GM18520 (cell line): ENCODE results near the gene UROC1.

Experiments used
- ATAC-seq: cut with Tn5 transposase; IDR thresholded peaks from one replicate; pipeline ENCODE4 v1.9.1; 2021; ENCODE audit not compliant: unreplicated experiment

UROC1 gene

GRCh38 chr3:126497956-126498355, 19.6 kb downstream of the UROC1 start:
- ATAC-seq: no peak

GRCh38 chr3:126496894-126497850, 20.4 kb downstream of the UROC1 start:
- ATAC-seq: no peak

- no peak for ATAC-seq
Observed at GRCh38 chr3:126495786-126496185, 21.8 kb downstream of the UROC1 start.

- no peak for ATAC-seq
Observed at GRCh38 chr3:126494970-126495230, 22.7 kb downstream of the UROC1 start.

GRCh38 chr3:126494204-126494969, 23.2 kb downstream of the UROC1 start:
- ATAC-seq: no peak

GRCh38 chr3:126493739-126494138, 23.8 kb downstream of the UROC1 start:
- no peak for ATAC-seq

GRCh38 chr3:126493051-126493450, 24.5 kb downstream of the UROC1 start:
- no peak for ATAC-seq

GRCh38 chr3:126491221-126492013, 26.2 kb downstream of the UROC1 start:
- no peak for ATAC-seq

- no peak for ATAC-seq
Observed at GRCh38 chr3:126490619-126491018, 27.0 kb downstream of the UROC1 start.

- ATAC-seq: no peak
Observed at GRCh38 chr3:126488886-126489569, 28.5 kb downstream of the UROC1 start.

- no peak for ATAC-seq
Observed at GRCh38 chr3:126488185-126488584, 29.4 kb downstream of the UROC1 start.

GRCh38 chr3:126487151-126487771, 30.3 kb downstream of the UROC1 start:
- no peak for ATAC-seq

- no peak for ATAC-seq
Observed at GRCh38 chr3:126486360-126486847, 31.2 kb downstream of the UROC1 start.

GRCh38 chr3:126485956-126486355, 31.6 kb downstream of the UROC1 start:
- no peak for ATAC-seq

GRCh38 chr3:126485176-126485897, 32.2 kb downstream of the UROC1 start:
- no peak for ATAC-seq

- ATAC-seq: no peak
Observed at GRCh38 chr3:126484662-126485061, 32.9 kb downstream of the UROC1 start.

- no peak for ATAC-seq
Observed at GRCh38 chr3:126484148-126484547, 33.4 kb downstream of the UROC1 start.

- ATAC-seq: no peak
Observed at GRCh38 chr3:126483321-126483761, 34.2 kb downstream of the UROC1 start.

GRCh38 chr3:126482503-126483255, 34.9 kb downstream of the UROC1 start:
- no peak for ATAC-seq
